ENCODE results near the gene JCAD.

The JCAD gene

DNA sequence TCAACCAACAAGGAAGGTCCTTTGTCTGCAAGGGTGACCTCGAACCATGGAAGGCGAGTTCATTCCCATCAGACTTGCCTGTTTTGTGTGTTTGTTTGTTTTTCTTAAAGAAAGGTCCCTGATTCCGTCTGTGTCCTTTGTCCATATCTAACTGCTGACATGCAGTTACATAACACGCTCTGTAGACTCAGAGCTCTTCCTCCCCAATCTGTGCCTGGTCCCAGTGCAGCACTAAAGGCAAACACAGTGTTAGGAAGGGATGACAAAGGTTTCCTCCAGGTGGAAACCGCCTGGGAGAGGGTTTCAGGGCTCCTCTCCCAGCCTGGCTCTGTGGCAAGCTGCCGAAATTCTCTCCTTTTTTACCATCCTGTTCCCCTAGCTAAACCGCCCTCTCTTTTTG, 13.4 kb downstream of the JCAD start:
- no peak for DNase-seq

GRCh38 chr10:30043476-30044270, 15.7 kb downstream of the JCAD start:
- no peak for DNase-seq

DNA sequence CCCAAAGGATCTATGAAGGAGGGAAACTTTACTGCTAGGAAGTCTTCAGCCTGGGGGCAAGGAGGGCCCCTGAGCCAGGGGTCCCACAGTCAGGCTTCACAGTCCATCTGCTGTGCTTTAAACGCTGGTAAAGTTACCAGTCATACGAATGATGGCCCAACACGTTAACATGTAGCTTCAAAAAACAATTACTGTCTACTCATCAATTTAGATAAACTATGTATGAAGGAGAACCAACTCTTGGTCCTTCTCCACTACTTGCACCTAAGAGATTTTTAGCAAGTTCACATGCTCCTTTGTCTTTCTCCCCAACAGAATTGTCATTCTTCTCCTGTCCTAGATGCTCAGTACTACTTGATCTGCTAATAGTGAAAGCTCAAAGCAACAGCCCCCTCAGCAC, 16.6 kb downstream of the JCAD start:
- no peak for DNase-seq

DNA sequence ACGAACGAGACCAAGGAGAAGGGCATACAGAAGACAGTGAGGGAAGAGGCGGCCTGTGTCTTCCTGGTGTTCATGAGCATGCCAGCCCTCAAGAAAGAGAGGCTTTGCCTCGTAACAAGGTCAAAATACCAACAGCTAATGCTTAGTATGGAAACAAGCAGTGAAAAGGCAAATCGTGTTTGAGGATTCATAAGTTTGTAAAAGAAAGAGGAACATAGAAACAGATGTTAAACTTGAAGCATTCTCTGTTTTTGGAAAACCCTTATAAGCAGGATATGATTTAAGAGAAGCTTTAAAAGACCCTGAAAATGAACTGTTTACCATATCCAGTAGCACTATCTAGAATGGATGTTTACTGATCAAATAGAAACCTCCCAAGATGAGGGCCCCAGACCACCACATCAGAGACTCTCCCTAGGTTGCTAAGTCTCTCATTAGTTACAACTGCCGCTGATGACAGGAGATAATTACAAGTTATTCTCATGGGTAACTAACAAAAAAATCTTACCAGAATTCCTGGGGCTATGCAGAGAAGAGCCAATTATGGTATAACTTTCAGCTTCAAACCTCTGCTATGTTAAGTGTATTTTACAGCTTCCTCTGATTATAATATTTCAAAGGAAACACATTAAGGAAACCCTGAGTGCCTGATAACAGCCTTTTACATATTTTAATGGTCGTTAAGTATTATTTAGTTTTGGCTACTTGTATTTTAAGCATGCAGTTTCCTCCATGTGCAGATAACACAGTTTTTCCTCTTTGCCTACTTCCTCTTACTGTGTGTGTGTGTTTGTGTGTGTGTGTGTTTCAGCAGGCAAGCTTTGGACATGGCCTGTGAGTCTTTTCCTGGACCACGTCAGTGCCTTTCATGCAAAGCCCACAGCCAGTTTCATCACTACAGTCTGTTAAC, 17.9 kb downstream of the JCAD start:
- no peak for DNase-seq

GRCh38 chr10:30040597-30040996, 18.8 kb downstream of the JCAD start:
- no peak for DNase-seq

- no peak for DNase-seq
Measured at GRCh38 chr10:30039988-30040387, 19.4 kb downstream of the JCAD start.

- DNase-seq = no peak
Measured at GRCh38 chr10:30039567-30039966, 19.8 kb downstream of the JCAD start.

DNA sequence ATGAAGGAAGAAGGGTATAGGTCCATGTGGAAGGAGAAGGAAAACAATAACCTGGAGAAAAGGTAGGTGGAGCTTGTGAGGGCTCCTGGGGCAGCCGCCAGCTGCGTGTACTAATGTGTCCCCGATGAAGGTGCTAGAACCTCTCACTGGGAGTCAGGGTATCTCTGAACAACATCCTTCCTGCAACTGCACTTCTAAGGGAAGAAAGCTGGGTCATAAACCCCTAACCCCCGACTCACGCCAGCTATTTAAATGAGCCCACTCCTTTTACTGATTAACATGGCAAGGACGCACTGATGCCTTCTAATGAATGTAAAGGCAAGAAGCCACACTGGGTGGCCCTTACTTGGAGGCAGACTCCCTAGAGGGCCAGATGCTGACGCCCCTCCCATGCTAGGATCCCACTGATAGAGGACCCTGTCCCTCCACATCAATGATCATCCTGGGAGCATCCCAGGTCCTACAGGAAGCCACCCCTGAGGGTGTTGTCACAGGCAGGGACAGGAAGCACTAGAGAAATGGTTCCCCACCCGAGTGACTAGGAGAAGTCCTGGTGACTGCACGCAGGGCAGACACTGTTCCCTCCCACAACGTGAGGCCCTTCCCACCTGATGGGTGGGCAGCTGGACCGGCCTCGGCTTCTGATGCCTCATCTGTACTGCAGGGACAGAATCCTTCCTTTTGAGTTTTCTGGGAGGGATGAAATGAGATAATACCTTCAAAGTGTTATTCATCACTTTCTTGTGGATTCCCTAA, 20.4 kb downstream of the JCAD start:
- no peak for DNase-seq

- no peak for DNase-seq
Measured at GRCh38 chr10:30037620-30038336, 21.6 kb downstream of the JCAD start.

DNA sequence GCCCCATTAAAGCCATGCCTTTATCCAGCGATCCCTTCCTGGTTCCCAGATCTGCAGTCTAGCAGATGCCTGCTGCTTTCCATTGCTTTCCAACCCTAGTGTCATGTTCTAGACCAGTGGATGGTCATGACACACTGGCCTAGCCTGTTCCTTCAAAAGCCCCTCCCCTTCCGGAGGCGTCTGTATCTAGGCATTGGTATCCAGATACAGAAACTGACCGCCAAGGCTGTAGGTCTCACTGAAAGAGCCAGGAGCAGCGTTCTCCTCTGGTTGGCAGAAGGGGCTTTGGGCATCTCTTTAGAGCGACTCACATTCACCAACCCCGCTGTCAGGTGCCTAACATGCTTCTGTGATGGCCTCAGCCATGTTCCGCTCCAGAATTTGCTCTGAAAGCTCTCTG, 22.6 kb downstream of the JCAD start:
- no peak for DNase-seq

GRCh38 chr10:30036341-30036740, 23.0 kb downstream of the JCAD start:
- no peak for DNase-seq

GRCh38 chr10:30034433-30035137, 24.8 kb downstream of the JCAD start:
- no peak for DNase-seq

DNA sequence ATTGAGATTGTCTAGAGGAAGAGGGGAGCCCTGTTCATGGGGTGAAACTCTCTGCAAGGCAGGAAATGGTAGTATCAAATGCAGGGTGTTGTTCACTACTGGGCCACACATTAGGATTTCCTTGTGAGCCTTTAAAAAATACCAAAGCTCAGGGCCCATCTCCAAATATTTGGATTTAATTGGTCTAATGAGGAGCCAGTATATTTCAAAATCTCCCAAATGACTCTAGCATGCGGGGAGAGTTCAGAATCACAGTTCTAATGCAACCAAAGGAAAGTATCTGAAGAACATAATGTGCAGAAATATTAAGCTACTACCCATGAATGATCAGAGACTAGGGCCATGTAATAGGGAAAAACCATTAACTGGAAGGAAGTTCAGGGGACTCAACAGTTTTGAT, 27.3 kb downstream of the JCAD start:
- no peak for DNase-seq

GRCh38 chr10:30029872-30030256, 29.5 kb downstream of the JCAD start:
- no peak for DNase-seq

DNA sequence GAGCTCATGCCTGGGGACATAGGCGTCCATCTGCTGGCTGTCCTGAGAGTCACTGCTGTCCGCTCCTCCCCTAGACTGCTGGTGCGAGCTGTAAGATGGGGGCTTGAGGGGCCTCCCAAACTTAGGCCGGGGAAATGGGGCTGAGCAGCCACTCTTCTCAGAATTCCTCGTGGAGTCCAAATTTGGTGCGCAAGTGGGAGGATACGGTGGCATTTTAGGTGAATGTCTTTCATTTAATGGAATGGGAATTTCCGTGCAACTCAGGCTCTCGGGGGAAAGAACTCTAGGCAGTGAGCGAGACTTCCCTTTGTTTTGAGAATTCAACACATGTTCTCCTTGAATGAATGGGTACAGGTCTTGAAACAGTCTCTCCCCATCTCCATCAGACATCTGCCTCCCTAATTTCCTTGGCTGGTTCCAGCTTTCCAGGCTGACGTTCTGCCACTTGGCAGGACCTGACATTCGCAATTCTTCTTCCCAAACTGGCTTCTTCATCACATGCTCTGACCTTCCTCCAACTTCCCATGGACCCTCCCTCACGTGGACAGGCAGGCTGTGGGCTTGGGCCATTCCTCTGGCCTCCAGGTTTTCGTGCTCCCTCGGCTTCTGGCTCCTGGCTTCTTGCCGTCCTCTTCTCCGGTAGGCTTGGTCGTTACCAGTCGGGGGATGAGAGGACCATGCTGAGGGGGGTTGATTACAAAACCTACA, 30.1 kb downstream of the JCAD start:
- no peak for DNase-seq

DNA sequence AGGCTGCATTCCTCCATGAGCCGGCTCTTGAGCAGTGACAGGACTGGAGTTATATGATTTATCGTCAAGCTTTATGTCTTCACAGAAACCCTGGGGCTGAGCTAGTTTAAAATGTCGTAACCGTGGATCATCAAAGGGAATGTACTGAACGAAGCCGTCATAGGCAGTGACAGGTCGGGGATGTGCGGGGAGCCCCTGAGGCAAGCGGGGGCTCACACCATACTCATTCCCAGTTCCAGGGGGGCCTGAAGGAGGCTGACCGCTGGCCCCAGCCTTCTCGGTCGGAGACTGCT, 30.7 kb downstream of the JCAD start:
- no peak for DNase-seq

DNA sequence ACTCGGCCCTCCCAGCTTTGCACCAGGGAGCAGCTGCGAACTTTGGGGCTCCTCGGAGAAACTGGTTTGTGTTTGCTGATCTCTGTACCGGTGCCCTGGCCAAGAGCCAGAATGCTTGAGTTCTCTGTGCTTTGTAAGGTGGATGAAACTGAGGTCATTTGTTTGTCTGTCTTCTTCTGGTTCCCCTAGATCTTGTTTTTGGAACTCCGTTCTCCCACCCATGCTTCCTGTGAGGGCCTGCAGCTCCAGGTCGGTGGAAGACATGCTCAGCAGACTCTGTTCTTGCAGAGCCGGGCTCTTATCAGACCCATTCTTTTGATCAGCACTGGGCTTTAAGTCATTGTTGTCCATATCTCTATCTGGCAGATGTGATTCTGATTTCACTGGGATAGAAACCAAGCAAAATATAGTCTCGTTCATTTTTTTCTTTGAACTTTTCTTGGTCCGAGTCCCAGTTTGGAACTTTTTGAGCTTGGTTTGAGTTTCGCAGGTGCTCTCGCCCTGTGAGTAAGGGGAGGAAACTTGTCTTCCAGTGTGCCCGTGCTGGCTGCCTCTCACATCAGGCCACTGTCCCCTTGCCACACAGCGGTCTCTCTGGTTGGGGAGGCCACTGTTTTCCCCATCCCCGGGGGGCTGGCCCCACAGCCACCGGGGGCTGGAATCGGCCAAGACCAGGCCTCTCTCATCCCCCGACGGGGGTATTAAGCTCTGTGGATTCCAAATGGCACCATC, 31.2 kb downstream of the JCAD start:
- peak; percentile 26 for DNase-seq

DNA sequence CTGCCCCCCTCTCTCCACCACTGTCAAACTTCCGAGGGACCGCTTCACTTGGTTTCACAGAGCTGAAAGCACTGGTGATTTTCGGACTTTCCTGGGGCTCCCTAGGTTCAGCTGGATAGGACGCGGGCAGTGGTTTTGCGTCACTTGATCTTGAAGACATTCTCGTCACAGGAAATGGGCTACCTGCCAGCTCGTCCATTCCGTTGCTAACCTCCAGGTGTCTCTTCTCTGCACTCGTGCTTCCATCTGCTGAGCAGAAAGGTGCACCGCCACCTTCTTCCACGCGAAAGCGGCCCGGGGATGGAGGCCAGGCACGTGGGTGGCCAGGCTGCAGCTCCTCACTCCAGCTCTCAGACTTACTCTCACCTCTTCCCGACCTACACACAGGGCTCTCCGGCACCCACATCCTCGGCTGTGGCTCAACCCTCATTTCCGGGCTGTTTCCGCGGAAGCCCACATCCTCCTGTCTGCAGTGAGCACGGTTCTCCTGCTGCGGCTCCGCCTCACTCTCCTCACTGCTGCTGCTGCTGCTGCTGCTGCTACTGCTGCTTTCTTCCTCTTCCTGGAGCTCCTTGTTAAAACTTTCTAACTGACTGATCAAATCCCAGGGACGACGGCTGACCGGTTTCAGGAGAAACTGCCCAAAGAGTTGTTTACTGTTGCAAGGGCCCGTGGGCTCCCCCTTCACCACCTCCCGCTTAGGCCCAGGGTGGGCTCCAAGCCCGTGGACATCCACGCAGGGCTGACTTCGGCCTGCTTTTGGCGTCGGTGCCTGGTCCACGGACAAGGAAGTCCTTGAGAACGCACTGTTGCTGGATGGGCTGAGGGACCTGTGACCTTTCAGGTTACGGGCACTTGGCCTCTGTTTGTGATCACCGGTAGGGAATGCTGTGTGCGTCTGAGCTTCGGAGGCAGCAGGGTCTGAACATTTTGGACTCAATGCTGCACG, 32.1 kb downstream of the JCAD start:
- peak; percentile 97 for DNase-seq

DNA sequence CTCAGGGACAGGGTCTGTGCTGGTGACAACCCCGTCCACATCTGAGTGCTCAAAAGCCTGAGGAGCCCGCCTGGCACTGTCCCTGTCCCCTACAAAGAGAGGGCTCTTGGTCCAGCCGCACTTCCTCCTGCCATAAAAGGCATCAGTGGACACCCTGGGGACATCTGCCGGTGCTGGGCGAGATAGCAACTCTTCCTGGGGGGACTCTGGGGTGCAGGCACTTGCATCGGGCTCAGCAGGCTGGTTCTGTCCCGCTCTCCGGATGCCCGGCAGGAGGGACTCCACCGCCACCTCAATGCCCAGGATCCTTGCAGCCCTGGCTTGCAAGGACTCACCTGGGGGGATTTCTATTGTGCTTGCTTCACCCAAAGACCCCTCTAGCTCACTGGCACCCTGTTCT, 32.8 kb downstream of the JCAD start:
- DNase-seq = no peak

DNA sequence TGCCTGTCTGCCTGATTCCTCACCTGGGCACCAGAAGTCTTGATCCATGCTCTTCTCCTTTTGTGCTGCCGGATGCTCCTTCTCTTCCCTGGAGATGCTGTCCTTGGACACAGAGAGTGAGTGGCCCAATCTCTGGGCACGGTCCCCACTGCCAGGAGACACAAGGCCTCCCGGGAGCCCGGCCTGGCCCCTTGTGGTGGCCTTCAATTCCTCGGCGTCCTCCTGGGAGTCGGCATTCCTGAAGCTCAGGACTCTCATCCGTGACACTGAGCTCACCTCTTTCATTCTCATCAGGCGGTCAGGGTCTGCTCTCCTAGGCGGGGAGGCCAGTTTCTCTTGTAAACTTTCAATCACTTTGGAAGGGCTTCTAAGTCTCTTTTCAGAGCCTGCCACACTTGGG, 33.3 kb downstream of the JCAD start:
- no peak for DNase-seq
